IMR-90 (cell line): ENCODE measurements around the gene UBL4B. TPM values are rescaled to one million over a fixed set of nuclear protein-coding genes. Genes with fewer than 3 reads are reported as not detected.

Source experiments
- ATAC-seq: fragments of 200-7000 bp; cut with Tn5 transposase; 2 replicates; pipeline ENCODE4 v1.9.1; 2020; ENCODE audit warnings: low read depth, mild to moderate bottlenecking, moderate library complexity
- BruUV-seq: library from RNA; stranded (reverse); fragments of 400-500 nt; replicated peaks from 2 replicates; lab custom pipeline; 2021; lab: Mats Ljungman, UMichigan
- CTCF ChIA-PET: fragments of 300-600 bp; formaldehyde crosslinking; extraction: SDS; loops from one replicate; lab custom pipeline; 2021; ENCODE audit warnings: antibody characterized with exemption; lab: Yijun Ruan, JAX
- POLR2A ChIA-PET: fragments of 300-600 bp; sonication (Branson Sonifier 250); formaldehyde crosslinking; loops from one replicate; lab custom pipeline; 2022; ENCODE audit warnings: antibody characterized with exemption; ENCODE audit not compliant: unreplicated experiment; lab: Charles Lee
- DNase-seq: peaks from one replicate; pipeline ENCODE4 v3.0.0; 2013
- H2AFZ ChIP-seq: replicated peaks from 2 replicates; pipeline ENCODE3; 2013; ENCODE audit warnings: low read length, mild to moderate bottlenecking; ENCODE audit not compliant: poor library complexity
- H2AK5ac ChIP-seq: 2 replicates; pipeline ENCODE4 v1.6.1; 2013; ENCODE audit warnings: low read depth, low read length, inconsistent platforms
- H2AK9ac ChIP-seq: replicated peaks from 2 replicates; pipeline ENCODE3; 2013; ENCODE audit warnings: mild to moderate bottlenecking, low read depth, low read length, moderate library complexity; ENCODE audit not compliant: poor library complexity
- H2BK120ac ChIP-seq: 2 replicates; pipeline ENCODE4 v1.6.1; 2013; ENCODE audit warnings: low read depth, low read length, inconsistent platforms
- H2BK15ac ChIP-seq: 3 replicates; pipeline ENCODE4 v1.6.1; 2013; ENCODE audit warnings: low read depth, low read length, inconsistent platforms
- H2BK20ac ChIP-seq: 2 replicates; pipeline ENCODE4 v1.6.1; 2013; ENCODE audit warnings: low read depth, mild to moderate bottlenecking, inconsistent platforms, low read length, moderate library complexity
- H2BK5ac ChIP-seq: 2 replicates; pipeline ENCODE4 v1.6.1; 2013; ENCODE audit warnings: mild to moderate bottlenecking, low read depth, low read length, inconsistent platforms; ENCODE audit not compliant: poor library complexity, severe bottlenecking
- H3K14ac ChIP-seq: replicated peaks from 2 replicates; pipeline ENCODE4 v1.6.1; 2013; ENCODE audit warnings: low read depth, low read length, inconsistent platforms
- H3K18ac ChIP-seq: 2 replicates; pipeline ENCODE4 v1.6.1; 2013; ENCODE audit warnings: low read depth, low read length, control low read depth
- H3K23ac ChIP-seq: 2 replicates; pipeline ENCODE4 v1.6.1; 2013; ENCODE audit warnings: low read depth, low read length, inconsistent platforms
- H3K27ac ChIP-seq: 2 replicates; pipeline ENCODE4 v1.5.1; 2013; ENCODE audit warnings: mild to moderate bottlenecking, control low read depth, low read length; ENCODE audit not compliant: insufficient read depth
- H3K27me3 ChIP-seq: 2 replicates; pipeline ENCODE4 v1.6.1; 2013; ENCODE audit warnings: low read length; ENCODE audit not compliant: control insufficient read depth, insufficient read depth
- H3K36me3 ChIP-seq: 2 replicates; pipeline ENCODE4 v1.6.1; 2013; ENCODE audit warnings: low read length, mixed read lengths; ENCODE audit not compliant: control insufficient read depth, insufficient read depth
- H3K4ac ChIP-seq: 2 replicates; pipeline ENCODE4 v1.6.1; 2013; ENCODE audit warnings: low read depth, low read length, inconsistent platforms
- H3K4me1 ChIP-seq: 2 replicates; pipeline ENCODE4 v1.6.1; 2013; ENCODE audit warnings: low read length, mixed read lengths; ENCODE audit not compliant: control insufficient read depth, insufficient read depth
- H3K4me2 ChIP-seq: 2 replicates; pipeline ENCODE4 v1.6.1; 2013; ENCODE audit warnings: low read depth, mild to moderate bottlenecking, control low read depth, low read length, moderate library complexity
- H3K4me3 ChIP-seq: 2 replicates; pipeline ENCODE4 v1.5.1; 2013; ENCODE audit warnings: low read depth, mild to moderate bottlenecking, control low read depth, low read length, moderate library complexity; ENCODE audit not compliant: insufficient read depth
- H3K56ac ChIP-seq: 2 replicates; pipeline ENCODE4 v1.6.1; 2013; ENCODE audit warnings: low read length, inconsistent platforms; ENCODE audit not compliant: insufficient read depth; ENCODE audit errors: extremely low read depth
- H3K79me1 ChIP-seq, 2 experiments: 2 replicates each; pipeline ENCODE4 v1.6.1; 2013; ENCODE audit warnings: low read length in 2 of 2, inconsistent platforms in 1 of 2, low read depth in 1 of 2
- H3K9ac ChIP-seq: 2 replicates; pipeline ENCODE4 v1.6.1; 2013; ENCODE audit warnings: low read depth, low read length, control low read depth
- H3K9me1 ChIP-seq: 2 replicates; pipeline ENCODE4 v1.6.1; 2013; ENCODE audit warnings: low read length, inconsistent platforms; ENCODE audit not compliant: insufficient read depth
- H3K9me3 ChIP-seq: 2 replicates; pipeline ENCODE4 v1.6.1; 2013; ENCODE audit warnings: low read length; ENCODE audit not compliant: control insufficient read depth, insufficient read depth
- H4K20me1 ChIP-seq: 2 replicates; pipeline ENCODE4 v1.6.1; 2013; ENCODE audit warnings: low read length, inconsistent platforms; ENCODE audit not compliant: insufficient read depth
- H4K5ac ChIP-seq: 2 replicates; pipeline ENCODE4 v1.6.1; 2013; ENCODE audit warnings: mild to moderate bottlenecking, low read depth, low read length, control low read depth
- H4K8ac ChIP-seq, 2 experiments: 2 replicates each; pipeline ENCODE4 v1.6.1; 2013; ENCODE audit warnings: low read depth in 2 of 2, low read length in 2 of 2, control low read depth in 1 of 2, inconsistent platforms in 1 of 2
- H4K91ac ChIP-seq: 2 replicates; pipeline ENCODE4 v1.6.1; 2013; ENCODE audit warnings: low read depth, low read length, inconsistent platforms; ENCODE audit not compliant: insufficient read depth
- CEBPB ChIP-seq: IDR thresholded peaks from 2 replicates; pipeline ENCODE4 v1.6.1; 2012; ENCODE audit warnings: low read depth, low read length, improper control_type of control experiment
- POLR2A ChIP-seq: IDR thresholded peaks from 2 replicates; pipeline ENCODE4 v1.6.1; 2012; ENCODE audit warnings: mild to moderate bottlenecking, low read depth, low read length
- WGBS, 2 experiments: methylation state at CpG; one replicate each; pipeline versions ENCODE4 v1.1.5 to v1.1.7; 2013; ENCODE audit warnings: missing lambda C conversion rate in 2 of 2; ENCODE audit not compliant: insufficient read length in 1 of 2; ENCODE audit errors: extremely low coverage in 2 of 2; 5-methylcytosine and 5-hydroxymethylcytosine counted together
- dilution Hi-C: fragments of 300-500 bp; cut with HindIII; formaldehyde crosslinking; loops from one replicate; pipeline ENCODE4 v1.14.3; 2018; ENCODE audit warnings: low sequenced_read_pairs; ENCODE audit not compliant: unreplicated experiment
- in situ Hi-C: fragments of 300-500 bp; cut with MboI; formaldehyde crosslinking; loops from 3 replicates; pipeline ENCODE4 v1.14.3; 2019; ENCODE audit warnings: low sequenced_read_pairs, inconsistent platforms, mixed read lengths
- intact Hi-C: fragments of 100-400 bp; cut with micrococcal nuclease; formaldehyde crosslinking; loops from 2 replicates; pipeline ENCODE4 v1.10.0; 2022
- polyA plus RNA-seq, 3 experiments: library from polyadenylated mRNA; depleted of rRNA; stranded (reverse); fragments of >200 nt; gene quantifications; 2 replicates each; pipeline ENCODE4 v1.2.3, GENCODE V29; 2012; ENCODE audit warnings: low replicate concordance in 1 of 3
- total RNA-seq: library from RNA; depleted of rRNA; stranded (reverse); fragments of >200 nt; gene quantifications from 2 replicates; pipeline ENCODE4 v1.2.3, GENCODE V29; 2012

UBL4B gene
- total and polyA plus RNA-seq, 2 of the 4 experiments (the other 2 are of a cell fraction), result not detected

DNA sequence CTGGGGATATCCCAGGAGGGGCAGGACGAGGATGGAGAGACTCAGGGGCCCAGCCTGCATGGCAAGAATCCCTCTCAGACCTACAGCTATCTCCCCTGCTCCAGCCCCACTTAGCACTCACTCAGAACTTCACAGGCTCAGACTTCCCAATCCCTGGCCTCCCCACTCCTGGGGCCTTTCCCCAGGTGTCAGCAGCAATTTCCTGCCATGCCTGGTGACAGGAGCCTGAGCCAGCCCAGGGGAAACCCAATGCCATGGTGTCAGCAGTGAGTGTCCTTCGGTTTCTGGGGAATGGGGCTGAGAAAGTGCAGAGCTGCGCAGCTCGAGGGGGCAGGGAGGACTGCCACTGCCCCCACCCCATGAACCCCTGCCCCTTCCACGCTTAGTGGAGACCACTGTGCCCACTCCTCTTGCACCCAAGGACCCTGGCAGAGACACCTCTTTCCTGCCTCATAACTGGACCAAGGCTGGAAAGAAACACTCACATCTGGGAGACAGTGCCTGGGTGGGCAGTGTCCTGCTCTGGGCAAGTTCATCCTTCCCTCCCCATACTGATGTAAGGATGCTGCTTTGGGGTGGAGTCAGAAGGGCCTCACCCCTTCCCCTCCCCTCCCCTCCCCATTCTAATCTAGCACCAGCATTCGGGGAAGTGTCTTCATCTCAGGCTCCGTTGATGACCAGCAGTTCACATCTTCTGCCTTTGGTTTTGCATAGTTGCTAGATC, 17.1 kb upstream of the UBL4B start:
- Histone ChIP-seq H3K4me3 (no peak overlapping the region), H2BK20ac (no peak overlapping the region), H4K20me1 (no peaks in the 10 kb centered on the region), H3K4me2 (no peak overlapping the region), H3K18ac (no peak overlapping the region), H3K27me3 (peaks cover 61% of the 10 kb centered on the region), H3K23ac (no peak overlapping the region), H2AK5ac (no peak overlapping the region), H3K4ac (no peak overlapping the region), H2BK5ac (no peak overlapping the region), H3K9me1 (no peaks in the 10 kb centered on the region; the same call in 1 of the 2 replicates), H3K79me1 (no peaks in the 10 kb centered on the region), H2AK9ac (no peak overlapping the region), H3K9me3 (peaks cover 3% of the 10 kb centered on the region), H3K36me3 (no peaks in the 10 kb centered on the region), H2AFZ (no peak overlapping the region), H4K8ac (no peak overlapping the region), H4K5ac (no peak overlapping the region), H4K91ac (no peak overlapping the region), H3K4me1 (no peaks in the 10 kb centered on the region), H3K9ac (no peak overlapping the region), H3K56ac (no peak overlapping the region), H2BK15ac (no peak overlapping the region), H3K27ac (no peak overlapping the region), H3K14ac (no peak overlapping the region), H2BK120ac (no peak overlapping the region)
- dilution Hi-C loops (no loop called here), in situ Hi-C loops (no loop called here), intact Hi-C loops (no loop called here)
- ATAC-seq (no peak), DNase-seq (no peak)
- TF ChIP-seq POLR2A (no peak), CEBPB (no peak)
- BruUV-seq, result no TSS peak
- 21% methylated on average over 2 of the region's 7 CpGs; no CpG with 5 or more reads in 1 of the 2 experiments for WGBS, 2 experiments
- ChIA-PET POLR2A (no interaction called here), CTCF (no interaction called here)
